ENCODE data around the gene MACROD1.

- no peak for TF ChIP-seq EZH2 (IDR thresholded peaks at IDR 0.05; ENCODE audit: insufficient read depth, low read length)
- TF ChIP-seq CTCF (IDR thresholded peaks at IDR 0.05; ENCODE audit: insufficient read depth, low read depth, low read length): no peak
These were observed 45.4 kb upstream of the MACROD1 start for GRCh38 chr11:64211181-64211872.

Measured in astrocyte (in vitro differentiated cells and primary cell).